Mesodermal cell (in vitro differentiated cells): ENCODE results near the gene TOX2.

Experiments used
- H3K27ac ChIP-seq: 2 replicates; pipeline ENCODE4 v1.7.0; 2013; ENCODE audit warnings: mild to moderate bottlenecking, low read depth, low read length, moderate library complexity; ENCODE audit not compliant: severe bottlenecking
- H3K36me3 ChIP-seq: 2 replicates; pipeline ENCODE4 v1.7.1; 2013; ENCODE audit warnings: mild to moderate bottlenecking, low read length, moderate library complexity; ENCODE audit not compliant: control insufficient read depth, insufficient read depth
- H3K4me1 ChIP-seq: one replicate; pipeline ENCODE4 v1.7.1; 2013; ENCODE audit warnings: mild to moderate bottlenecking, low read length; ENCODE audit not compliant: insufficient read depth, control insufficient read depth, poor library complexity, severe bottlenecking
- H3K4me3 ChIP-seq: 2 replicates; pipeline ENCODE4 v1.7.0; 2013; ENCODE audit warnings: low read length, control low read depth, mild to moderate bottlenecking; ENCODE audit not compliant: insufficient read depth, poor library complexity, severe bottlenecking; ENCODE audit errors: extremely low read depth
- H3K9me3 ChIP-seq: 2 replicates; pipeline ENCODE4 v1.7.1; 2013; ENCODE audit warnings: mild to moderate bottlenecking, low read length, moderate library complexity; ENCODE audit not compliant: control insufficient read depth
- WGBS, 2 experiments: methylation state at CpG; one replicate each; pipeline ENCODE4 v1.1.5; 2013; ENCODE audit warnings: missing lambda C conversion rate in 2 of 2; ENCODE audit not compliant: insufficient coverage in 2 of 2; 5-methylcytosine and 5-hydroxymethylcytosine counted together

TOX2 gene

DNA sequence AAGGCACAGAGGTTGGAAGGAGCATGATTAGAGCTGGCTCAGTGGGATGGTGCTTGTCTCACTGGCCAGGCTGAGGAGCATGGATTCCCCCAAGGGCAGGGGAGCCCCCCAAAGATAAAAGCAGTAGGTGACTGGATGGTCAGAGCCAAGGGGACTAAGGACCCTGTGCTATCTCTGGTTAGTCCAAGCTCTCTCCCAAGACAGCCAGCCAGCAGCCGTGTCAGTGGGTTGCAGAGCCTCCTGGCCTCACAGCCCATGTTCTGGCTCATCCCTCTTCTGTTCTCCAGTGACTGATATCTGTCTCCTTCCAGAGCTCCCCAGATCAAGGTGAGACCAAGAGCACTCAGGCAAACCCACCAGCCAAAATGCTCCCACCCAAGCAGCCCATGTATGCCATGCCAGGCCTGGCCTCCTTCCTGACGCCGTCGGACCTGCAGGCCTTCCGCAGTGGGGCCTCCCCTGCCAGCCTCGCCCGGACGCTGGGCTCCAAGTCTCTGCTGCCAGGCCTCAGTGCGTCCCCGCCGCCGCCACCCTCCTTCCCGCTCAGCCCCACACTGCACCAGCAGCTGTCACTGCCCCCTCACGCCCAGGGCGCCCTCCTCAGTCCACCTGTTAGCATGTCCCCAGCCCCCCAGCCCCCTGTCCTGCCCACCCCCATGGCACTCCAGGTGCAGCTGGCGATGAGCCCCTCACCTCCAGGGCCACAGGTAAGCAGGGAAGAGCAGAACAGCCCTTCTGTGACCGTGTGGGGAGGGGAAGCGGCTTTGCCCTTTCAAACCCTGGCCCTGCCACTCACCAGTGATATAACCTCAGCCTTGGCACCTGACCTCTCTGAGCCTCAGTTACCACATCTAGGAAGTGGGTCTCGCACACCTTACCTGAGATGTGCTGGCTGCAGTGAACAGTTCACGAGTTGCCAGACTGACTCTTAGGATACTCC is 151.0 kb downstream of the TOX2 start:
- Histone ChIP-seq H3K4me3 (no peak overlapping the region), H3K36me3 (no peaks in the 10 kb centered on the region), H3K4me1 (no peaks in the 10 kb centered on the region), H3K9me3 (no peaks in the 10 kb centered on the region), H3K27ac (no peak overlapping the region)
- 92 to 94% methylated on average over 12 to 15 of the region's 20 CpGs for WGBS, 2 experiments

GRCh38 chr20:44066645-44067606 is 152.3 kb downstream of the TOX2 start:
- Histone ChIP-seq H3K4me3 (no peak overlapping the region), H3K27ac (no peak overlapping the region), H3K36me3 (no peaks in the 10 kb centered on the region), H3K4me1 (no peaks in the 10 kb centered on the region), H3K9me3 (no peaks in the 10 kb centered on the region)
- WGBS, 2 experiments: 93 to 96% methylated on average over 11 to 15 of the region's 15 CpGs

DNA sequence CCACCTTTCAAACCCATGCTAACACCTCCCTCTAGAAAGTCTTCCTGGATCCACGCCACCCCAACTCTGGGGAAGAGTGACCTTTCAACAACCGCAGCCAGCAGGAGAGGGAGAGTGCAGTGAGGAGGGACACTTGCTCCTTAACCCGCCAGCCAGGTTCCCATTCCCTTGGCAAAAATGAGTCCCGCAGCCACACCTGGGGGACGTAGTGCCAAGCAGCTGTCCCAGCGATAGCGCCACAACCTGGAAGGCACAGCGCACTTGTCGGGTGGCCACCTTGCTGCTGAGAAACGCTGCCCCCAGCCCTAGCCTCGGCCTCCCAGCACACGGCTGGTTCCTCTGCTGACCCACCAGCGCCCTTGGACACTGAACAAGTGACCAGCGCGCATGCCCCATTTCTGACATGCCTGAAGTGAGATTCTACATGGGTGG is 153.0 kb downstream of the TOX2 start:
- no peak overlapping the region for H3K4me3 ChIP-seq
- WGBS, 2 experiments: 88 to 92% methylated on average over 13 of the region's 15 CpGs
- no peaks in the 10 kb centered on the region for H3K9me3 ChIP-seq
- no peaks in the 10 kb centered on the region for H3K4me1 ChIP-seq
- H3K36me3 ChIP-seq: no peaks in the 10 kb centered on the region
- H3K27ac ChIP-seq: no peak overlapping the region

DNA sequence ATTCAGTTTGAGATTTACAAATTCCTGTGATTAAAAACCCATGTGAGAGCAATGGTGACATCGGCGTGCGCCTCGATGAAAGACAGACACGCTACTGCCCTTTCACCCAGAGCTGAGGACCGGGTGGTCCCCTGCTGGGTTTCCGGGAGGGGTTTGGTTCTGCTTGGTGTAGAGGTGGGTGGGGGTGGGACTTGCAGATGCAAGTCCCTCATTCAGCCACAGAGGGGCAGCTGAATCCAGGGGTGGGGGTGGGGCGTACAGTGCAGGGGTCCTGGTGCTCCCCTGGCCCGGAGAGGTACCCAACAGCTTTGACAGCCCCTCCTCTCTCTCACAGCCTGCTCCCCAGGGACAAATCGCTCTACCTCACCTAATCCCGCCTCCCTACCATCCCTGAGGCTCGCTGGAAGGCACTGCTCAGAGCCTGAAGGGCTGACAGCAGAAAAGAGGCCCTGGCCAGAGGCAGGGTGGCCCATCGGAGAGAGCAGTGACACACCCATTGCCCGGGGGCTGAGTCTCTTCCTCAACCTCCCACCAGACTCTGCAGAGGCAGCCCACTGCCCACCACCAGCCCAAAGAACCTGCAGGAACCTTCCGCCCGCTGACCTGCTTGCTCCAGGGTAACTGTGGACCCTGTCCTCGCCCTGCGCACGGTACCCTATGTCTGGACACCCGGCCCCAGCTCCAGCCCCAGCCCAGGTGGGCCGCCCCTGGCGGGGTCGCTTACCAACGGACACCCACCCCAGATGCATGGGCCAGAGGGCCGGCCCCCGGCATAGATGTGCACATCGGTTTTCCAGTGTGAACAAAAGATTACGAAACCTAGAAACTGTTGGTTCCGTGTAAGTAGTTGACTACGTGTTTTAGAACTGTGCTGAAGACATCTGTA is 153.9 kb downstream of the TOX2 start:
- Histone ChIP-seq H3K36me3 (no peaks in the 10 kb centered on the region), H3K27ac (no peak overlapping the region), H3K4me1 (peaks cover 4% of the 10 kb centered on the region), H3K4me3 (no peak overlapping the region), H3K9me3 (no peaks in the 10 kb centered on the region)
- 93 to 97% methylated on average over 10 to 18 of the region's 30 CpGs for whole genome bisulfite sequencing, 2 experiments

DNA sequence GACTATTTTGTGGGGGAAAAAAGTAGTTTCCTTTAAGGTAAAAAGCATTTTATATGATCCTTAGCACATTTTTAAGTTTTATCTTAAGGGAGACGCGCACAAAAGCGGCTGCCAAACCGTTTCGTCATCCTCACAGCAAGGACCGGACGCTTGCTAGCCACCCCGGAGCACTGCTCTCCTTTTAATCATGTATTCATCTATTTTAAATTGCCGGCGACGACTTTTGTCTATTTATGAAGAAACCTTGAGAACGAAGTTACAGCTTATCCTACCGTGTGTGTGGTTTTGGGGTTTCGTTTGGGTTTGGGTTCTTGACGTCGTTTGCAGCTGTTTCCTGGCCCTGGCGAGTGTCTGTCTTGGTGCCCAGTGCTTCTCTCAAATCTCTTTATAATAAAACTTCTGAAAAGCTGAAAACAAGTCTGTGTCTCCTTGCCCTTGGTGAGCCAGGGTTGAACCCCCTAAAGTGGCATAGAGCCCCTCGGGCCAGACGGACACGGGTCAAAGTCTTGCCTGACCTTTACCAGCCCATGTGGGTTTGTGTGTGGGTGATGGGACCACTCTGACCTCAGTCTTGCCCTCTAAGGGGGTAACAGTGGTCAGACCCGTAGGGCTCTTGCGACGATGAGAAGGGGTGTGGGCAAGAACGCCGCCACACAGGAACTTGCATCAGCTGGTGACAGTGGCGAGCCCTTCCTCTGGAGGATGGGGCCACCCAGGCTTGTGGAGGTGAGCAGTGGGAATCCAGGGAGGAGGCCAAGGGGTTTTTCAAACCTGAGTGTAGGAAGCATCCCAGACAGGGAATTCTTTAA is 154.8 kb downstream of the TOX2 start:
- H3K4me3 ChIP-seq: no peak overlapping the region
- no peaks in the 10 kb centered on the region for H3K36me3 ChIP-seq
- 94% methylated on average over 11 to 13 of the region's 26 CpGs for WGBS, 2 experiments
- H3K27ac ChIP-seq: no peak overlapping the region
- H3K9me3 ChIP-seq: no peaks in the 10 kb centered on the region
- H3K4me1 ChIP-seq: peaks cover 9% of the 10 kb centered on the region

- 93 to 98% methylated on average over 10 to 14 of the region's 17 CpGs for WGBS, 2 experiments
These were observed 155.7 kb downstream of the TOX2 start for GRCh38 chr20:44070139-44070900.

GRCh38 chr20:44071057-44071456 is 156.4 kb downstream of the TOX2 start:
- Histone ChIP-seq H3K4me3 (no peak overlapping the region), H3K36me3 (no peaks in the 10 kb centered on the region), H3K27ac (no peak overlapping the region), H3K4me1 (peaks cover 12% of the 10 kb centered on the region), H3K9me3 (no peaks in the 10 kb centered on the region)
- 93 to 94% methylated on average over 7 to 8 of the region's 10 CpGs for WGBS, 2 experiments

More at GRCh38 chr20:44070139-44070900, 155.7 kb downstream of the TOX2 start:
- Histone ChIP-seq H3K27ac (no peak overlapping the region), H3K36me3 (no peaks in the 10 kb centered on the region), H3K4me1 (peaks cover 12% of the 10 kb centered on the region), H3K4me3 (no peak overlapping the region), H3K9me3 (no peaks in the 10 kb centered on the region)

DNA sequence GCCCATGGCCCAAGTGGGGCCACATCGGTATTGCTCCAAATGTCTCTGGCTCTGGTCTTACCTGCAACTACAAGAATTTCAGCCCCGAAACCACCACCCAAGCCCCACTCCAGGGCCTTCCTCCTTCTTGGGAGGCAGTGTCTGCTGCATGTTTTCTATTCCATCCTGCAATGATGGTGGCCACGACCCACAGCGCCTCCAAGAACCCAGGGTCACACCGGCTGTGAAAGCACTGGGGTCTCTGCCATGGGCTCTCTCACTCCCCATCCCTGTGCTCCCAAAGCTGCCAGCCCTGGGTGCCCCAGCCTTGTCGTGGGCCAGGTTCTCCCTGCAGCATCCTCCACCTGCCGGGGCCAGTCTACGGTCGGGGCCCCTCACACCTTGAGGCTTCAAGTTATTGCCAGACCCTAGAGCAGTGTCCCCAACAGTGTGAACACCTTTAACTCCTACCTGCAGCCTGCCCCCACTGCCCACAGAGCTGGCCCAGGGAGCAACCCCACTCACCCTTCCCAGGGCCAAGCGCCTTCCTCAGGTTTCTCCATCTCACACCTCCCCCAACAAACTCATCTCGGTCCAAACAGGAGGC is 157.0 kb downstream of the TOX2 start:
- H3K4me1 ChIP-seq: peaks cover 12% of the 10 kb centered on the region
- WGBS, 2 experiments: 80 to 89% methylated on average over 9 of the region's 11 CpGs
- no peak overlapping the region for H3K27ac ChIP-seq
- no peaks in the 10 kb centered on the region for H3K9me3 ChIP-seq
- H3K36me3 ChIP-seq: no peaks in the 10 kb centered on the region
- no peak overlapping the region for H3K4me3 ChIP-seq

DNA sequence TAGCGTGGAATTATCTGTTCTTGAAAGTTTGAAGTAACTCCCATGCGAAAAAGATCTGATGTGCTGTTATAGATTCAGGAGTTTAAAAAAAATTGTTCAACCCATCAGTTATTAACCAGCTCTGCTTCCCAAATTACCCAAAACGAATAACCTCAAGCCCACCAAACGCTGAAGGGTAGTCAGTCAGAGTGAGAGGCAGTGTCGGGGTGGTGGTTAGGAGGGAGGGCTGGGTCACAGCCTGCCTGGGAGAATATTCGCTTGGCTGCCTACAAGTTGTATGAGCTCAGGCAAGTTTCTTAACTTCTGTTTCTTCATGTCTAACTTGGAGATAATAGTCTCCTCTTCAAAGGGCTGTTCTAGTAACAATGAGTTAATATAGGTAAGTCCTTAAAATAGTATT is 157.7 kb downstream of the TOX2 start:
- H3K36me3 ChIP-seq: no peaks in the 10 kb centered on the region
- WGBS, 2 experiments: 80% methylated on average over 3 of the region's 6 CpGs; no CpG with 5 or more reads in 1 of the 2 experiments
- H3K27ac ChIP-seq: no peak overlapping the region
- peaks cover 12% of the 10 kb centered on the region for H3K4me1 ChIP-seq
- H3K4me3 ChIP-seq: no peak overlapping the region
- no peaks in the 10 kb centered on the region for H3K9me3 ChIP-seq
